Measurements from ENCODE around the gene GAD2. TPM values are rescaled to one million over a fixed set of nuclear protein-coding genes. Genes with fewer than 3 reads are reported as not detected.

GAD2 gene
- polyA plus RNA-seq, 1 of the 3 experiments (the other 2 are of a cell fraction), result not detected

- Histone ChIP-seq H3K9ac (no peak overlapping the region), H3K27me3 (ENCODE audit: insufficient read depth) (peaks cover 35% of the 10 kb centered on the region), H2AFZ (ENCODE audit: low read depth) (no peak overlapping the region), H3K4me1 (ENCODE audit: control insufficient read depth in 1 of 2, insufficient read depth in 2 of 2, low read depth in 1 of 2, low read length in 1 of 2) (no peaks in the 10 kb centered on the region), H3F3A (replicated peaks; ENCODE audit: insufficient read depth) (no peaks in the 10 kb centered on the region), H3K9me3 (no peaks in the 10 kb centered on the region), H3K9me2 (no peaks in the 10 kb centered on the region), H3K79me2 (ENCODE audit: insufficient read depth) (no peaks in the 10 kb centered on the region), H3K36me3 (replicated peaks in 1 of 2; ENCODE audit: control insufficient read depth in 1 of 2, insufficient read depth in 2 of 2, low read length in 1 of 2) (no peaks in the 10 kb centered on the region), H3K27ac (ENCODE audit: low read depth in 2 of 2, low read length in 1 of 2) (no peak overlapping the region), H4K20me1 (ENCODE audit: insufficient read depth) (no peaks in the 10 kb centered on the region), H3K4me3 (ENCODE audit: low read depth in 2 of 2, low read length in 1 of 2) (no peak overlapping the region), H3K4me2 (no peak overlapping the region)
- TF ChIP-seq POLR2AphosphoS5 (IDR thresholded peaks at IDR 0.05; ENCODE audit: low read depth, low read length) (no peak), USF2 (IDR thresholded peaks at IDR 0.05; ENCODE audit: borderline replicate concordance, low read depth, low read length) (no peak), TAF1 (IDR thresholded peaks at IDR 0.05; ENCODE audit: borderline replicate concordance, low read depth, low read length) (no peak), SIN3A (IDR thresholded peaks at IDR 0.05; ENCODE audit: borderline replicate concordance, low read depth, low read length) (no peak), RXRA (IDR thresholded peaks at IDR 0.05; ENCODE audit: borderline replicate concordance, low read depth) (no peak), CHD2 (IDR thresholded peaks at IDR 0.05; ENCODE audit: low read length, partially characterized antibody) (no peak), RAD21 (IDR thresholded peaks at IDR 0.05; ENCODE audit: low read length) (no peak), RFX5 (IDR thresholded peaks at IDR 0.05; ENCODE audit: low read length) (no peak), SMC3 (IDR thresholded peaks at IDR 0.05; ENCODE audit: low read depth, low read length) (no peak), FOXM1 (IDR thresholded peaks at IDR 0.05; ENCODE audit: low read depth) (no peak), MAX (IDR thresholded peaks at IDR 0.05; ENCODE audit: low read depth) (no peak), PBX3 (IDR thresholded peaks at IDR 0.05) (no peak), GABPA (IDR thresholded peaks at IDR 0.05; ENCODE audit: low read depth) (no peak), EP300 (IDR thresholded peaks at IDR 0.05; ENCODE audit: borderline replicate concordance in 1 of 2, low read depth in 1 of 2, low read length in 1 of 2) (no peak)
- peak; percentile 9 for DNase-seq
- ChIA-PET POLR2A (no interaction called here), CTCF (no interaction called here)
- 10% methylated on average over 5 of the region's 11 CpGs for WGBS (ENCODE audit: low lambda C conversion rate)
Measured at GRCh38 chr10:26213157-26213800, 3.3 kb upstream of the GAD2 start.

DNA sequence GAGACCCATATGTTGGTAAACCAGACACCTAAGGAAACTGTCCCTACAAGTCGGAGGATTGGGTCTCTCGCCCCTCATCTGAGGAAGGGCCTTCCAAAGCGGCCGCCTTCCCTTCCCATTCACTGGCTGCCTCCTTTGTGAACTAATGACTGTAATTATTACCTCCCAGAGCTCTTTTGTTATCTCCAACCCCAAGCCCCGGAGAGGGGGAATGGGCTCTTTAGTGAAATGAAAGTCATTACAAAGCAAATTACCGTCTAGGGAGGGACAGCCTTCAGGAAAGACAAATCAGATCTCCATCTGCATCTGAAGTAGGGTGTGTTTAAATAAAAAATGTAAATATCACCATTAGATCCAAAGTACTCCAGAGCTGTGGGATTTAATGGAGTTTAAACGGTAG lies 2.6 kb upstream of the GAD2 start:
- CTCF ChIA-PET, result no interaction called here
- H3K27me3 ChIP-seq (ENCODE audit: insufficient read depth), result peaks cover 42% of the 10 kb centered on the region

More for the DNA sequence above, 2.6 kb upstream of the GAD2 start:
- H3K4me2 ChIP-seq, result no peak overlapping the region
- no peak overlapping the region for H3K27ac ChIP-seq (ENCODE audit: low read depth in 2 of 2, low read length in 1 of 2)
- POLR2A ChIA-PET, result no interaction called here
- H3F3A ChIP-seq (replicated peaks; ENCODE audit: insufficient read depth), result no peaks in the 10 kb centered on the region
- no peaks in the 10 kb centered on the region for H3K4me1 ChIP-seq (ENCODE audit: control insufficient read depth in 1 of 2, insufficient read depth in 2 of 2, low read depth in 1 of 2, low read length in 1 of 2)
- no peak for DNase-seq
- TF ChIP-seq NFIC (IDR thresholded peaks at IDR 0.05; ENCODE audit: borderline replicate concordance) (no peak), RXRA (IDR thresholded peaks at IDR 0.05; ENCODE audit: borderline replicate concordance, low read depth) (no peak), FOSL2 (IDR thresholded peaks at IDR 0.05; ENCODE audit: borderline replicate concordance, low read depth) (no peak), TEAD4 (IDR thresholded peaks at IDR 0.05; ENCODE audit: borderline replicate concordance, insufficient read depth) (no peak), GATA2 (CRISPR knock-in tag; IDR thresholded peaks at IDR 0.05) (no peak), FOXM1 (IDR thresholded peaks at IDR 0.05; ENCODE audit: low read depth) (no peak), ELF1 (IDR thresholded peaks at IDR 0.05) (no peak), MXI1 (IDR thresholded peaks at IDR 0.05; ENCODE audit: low read depth, low read length) (no peak), FOXJ3 (CRISPR knock-in tag; IDR thresholded peaks at IDR 0.05) (no peak), PBX3 (IDR thresholded peaks at IDR 0.05) (no peak), CHD2 (IDR thresholded peaks at IDR 0.05; ENCODE audit: low read length, partially characterized antibody) (no peak)
- TF ChIP-seq, protein P1, sequence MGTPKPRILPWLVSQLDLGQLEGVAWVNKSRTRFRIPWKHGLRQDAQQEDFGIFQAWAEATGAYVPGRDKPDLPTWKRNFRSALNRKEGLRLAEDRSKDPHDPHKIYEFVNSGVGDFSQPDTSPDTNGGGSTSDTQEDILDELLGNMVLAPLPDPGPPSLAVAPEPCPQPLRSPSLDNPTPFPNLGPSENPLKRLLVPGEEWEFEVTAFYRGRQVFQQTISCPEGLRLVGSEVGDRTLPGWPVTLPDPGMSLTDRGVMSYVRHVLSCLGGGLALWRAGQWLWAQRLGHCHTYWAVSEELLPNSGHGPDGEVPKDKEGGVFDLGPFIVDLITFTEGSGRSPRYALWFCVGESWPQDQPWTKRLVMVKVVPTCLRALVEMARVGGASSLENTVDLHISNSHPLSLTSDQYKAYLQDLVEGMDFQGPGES (IDR thresholded peaks at IDR 0.05; ENCODE audit: low read depth, low read length), result no peak
- H2AFZ ChIP-seq (ENCODE audit: low read depth), result no peak overlapping the region
- no peaks in the 10 kb centered on the region for H3K79me2 ChIP-seq (ENCODE audit: insufficient read depth)
- no peaks in the 10 kb centered on the region for H3K9me2 ChIP-seq
- no peaks in the 10 kb centered on the region for H3K9me3 ChIP-seq
- no peak overlapping the region for H3K9ac ChIP-seq
- H3K4me3 ChIP-seq (ENCODE audit: low read depth in 2 of 2, low read length in 1 of 2), result no peak overlapping the region
- WGBS (ENCODE audit: low lambda C conversion rate), result 53% methylated on average over 7 of the region's 7 CpGs
- H3K36me3 ChIP-seq (replicated peaks in 1 of 2; ENCODE audit: control insufficient read depth in 1 of 2, insufficient read depth in 2 of 2, low read length in 1 of 2), result no peaks in the 10 kb centered on the region
- no peaks in the 10 kb centered on the region for H4K20me1 ChIP-seq (ENCODE audit: insufficient read depth)
